ENCODE measurements around the gene BAIAP3. TPM values are rescaled to one million over a fixed set of nuclear protein-coding genes. Genes with fewer than 3 reads are reported as not detected.

The BAIAP3 gene
- total RNA-seq, 1 experiment from 2014 or later, result 0.34 TPM

- DNase-seq, result no peak
- Histone ChIP-seq H3K36me3 (peaks cover 25% of the 10 kb centered on the region), H3K27ac (peak overlapping the region; percentile 42), H3K4me1 (peaks cover 4% of the 10 kb centered on the region; the same call in 1 of the 2 replicates), H3K4me3 (peak overlapping the region; percentile 73), H3K27me3 (no peaks in the 10 kb centered on the region), H3K9me3 (replicated peaks) (no peaks in the 10 kb centered on the region)
Measured at GRCh38 chr16:1309888-1310831, 23.3 kb upstream of the BAIAP3 start.

- Histone ChIP-seq H3K4me1 (peaks cover 4% of the 10 kb centered on the region; the same call in 1 of the 2 replicates), H3K9me3 (replicated peaks) (no peaks in the 10 kb centered on the region), H3K36me3 (peaks cover 32% of the 10 kb centered on the region), H3K4me3 (peak overlapping the region; percentile 73), H3K27ac (no peak overlapping the region), H3K27me3 (no peaks in the 10 kb centered on the region)
- DNase-seq, result no peak
Measured at GRCh38 chr16:1310832-1311200, 22.6 kb upstream of the BAIAP3 start.

GRCh38 chr16:1311212-1311737 lies 22.2 kb upstream of the BAIAP3 start:
- Histone ChIP-seq H3K27me3 (no peaks in the 10 kb centered on the region), H3K36me3 (peaks cover 36% of the 10 kb centered on the region), H3K4me3 (peak overlapping the region; percentile 73), H3K9me3 (replicated peaks) (no peaks in the 10 kb centered on the region), H3K27ac (no peak overlapping the region), H3K4me1 (peaks cover 4% of the 10 kb centered on the region; the same call in 1 of the 2 replicates)
- DNase-seq, result no peak

- Histone ChIP-seq H3K36me3 (peaks cover 43% of the 10 kb centered on the region), H3K9me3 (replicated peaks) (no peaks in the 10 kb centered on the region), H3K27me3 (no peaks in the 10 kb centered on the region), H3K27ac (no peak overlapping the region), H3K4me3 (no peak overlapping the region), H3K4me1 (peaks cover 4% of the 10 kb centered on the region; the same call in 1 of the 2 replicates)
- no peak for DNase-seq
Measured at GRCh38 chr16:1311738-1312466, 21.5 kb upstream of the BAIAP3 start.

GRCh38 chr16:1312467-1312816 lies 21.0 kb upstream of the BAIAP3 start:
- Histone ChIP-seq H3K4me3 (no peak overlapping the region), H3K36me3 (peaks cover 48% of the 10 kb centered on the region), H3K27ac (no peak overlapping the region), H3K4me1 (peaks cover 4% of the 10 kb centered on the region; the same call in 1 of the 2 replicates), H3K9me3 (replicated peaks) (no peaks in the 10 kb centered on the region), H3K27me3 (no peaks in the 10 kb centered on the region)
- no peak for DNase-seq

DNA sequence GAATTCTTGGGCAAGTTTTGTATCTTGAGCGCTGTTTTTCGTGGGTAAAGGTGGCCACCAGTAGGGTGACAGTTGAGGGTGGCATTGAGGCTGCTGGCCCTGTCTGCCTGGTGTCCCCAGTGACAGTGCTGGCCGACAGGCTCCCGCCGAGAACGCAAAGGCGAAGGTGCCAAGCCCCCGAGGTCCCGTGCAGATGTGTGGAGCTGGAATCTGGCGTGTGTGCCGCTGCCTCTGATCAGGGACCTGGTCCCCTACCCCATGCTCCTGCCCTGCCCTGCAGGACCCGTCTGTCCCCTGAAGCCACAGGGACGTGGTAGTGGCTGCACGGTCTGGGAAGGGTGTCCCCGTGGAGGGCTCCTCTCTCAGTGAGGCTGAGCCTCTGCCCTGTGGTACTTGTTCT lies 20.5 kb upstream of the BAIAP3 start:
- Histone ChIP-seq H3K27me3 (no peaks in the 10 kb centered on the region), H3K36me3 (peaks cover 53% of the 10 kb centered on the region), H3K9me3 (replicated peaks) (no peaks in the 10 kb centered on the region), H3K27ac (no peak overlapping the region), H3K4me3 (no peak overlapping the region), H3K4me1 (peaks cover 4% of the 10 kb centered on the region; the same call in 1 of the 2 replicates)
- no peak for DNase-seq

DNA sequence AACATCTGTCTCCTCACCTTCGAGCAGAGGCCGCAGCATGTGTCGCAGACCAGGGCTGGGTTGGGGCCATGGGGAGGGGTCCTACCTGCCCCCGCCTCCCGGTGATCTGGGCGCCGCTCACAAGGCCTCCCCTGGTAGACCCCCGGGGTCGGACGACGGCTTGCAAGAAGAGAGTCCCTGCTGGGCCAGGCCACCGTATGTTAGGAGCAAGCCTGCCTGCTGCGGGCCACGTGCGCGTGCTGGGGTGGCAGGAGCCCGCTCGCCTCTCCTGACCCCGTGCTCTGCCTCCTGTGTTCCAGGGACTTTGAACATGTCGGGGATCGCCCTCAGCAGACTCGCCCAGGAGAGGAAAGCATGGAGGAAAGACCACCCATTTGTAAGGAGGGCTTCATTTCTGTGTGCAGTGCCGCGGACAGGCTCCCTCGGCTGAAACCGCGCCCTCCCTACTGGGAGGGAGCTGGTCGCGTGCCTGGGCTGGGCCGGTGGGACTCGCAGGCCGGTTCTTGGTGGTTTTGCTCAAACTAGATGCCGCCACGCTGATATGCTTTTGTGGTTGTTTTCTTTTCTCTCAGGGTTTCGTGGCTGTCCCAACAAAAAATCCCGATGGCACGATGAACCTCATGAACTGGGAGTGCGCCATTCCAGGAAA lies 19.6 kb upstream of the BAIAP3 start:
- no peaks in the 10 kb centered on the region for H3K9me3 ChIP-seq (replicated peaks)
- H3K4me3 ChIP-seq, result no peak overlapping the region
- DNase-seq, result no peak
- peaks cover 4% of the 10 kb centered on the region; the same call in 1 of the 2 replicates for H3K4me1 ChIP-seq
- peaks cover 62% of the 10 kb centered on the region for H3K36me3 ChIP-seq
- no peak overlapping the region for H3K27ac ChIP-seq
- no peaks in the 10 kb centered on the region for H3K27me3 ChIP-seq

GRCh38 chr16:1314399-1315068 lies 18.9 kb upstream of the BAIAP3 start:
- peaks cover 4% of the 10 kb centered on the region; the same call in 1 of the 2 replicates for H3K4me1 ChIP-seq
- H3K36me3 ChIP-seq, result peaks cover 69% of the 10 kb centered on the region

GRCh38 chr16:1315081-1316032 lies 18.1 kb upstream of the BAIAP3 start:
- Histone ChIP-seq H3K4me3 (no peak overlapping the region), H3K27ac (no peak overlapping the region), H3K27me3 (no peaks in the 10 kb centered on the region), H3K4me1 (peaks cover 4% of the 10 kb centered on the region; the same call in 1 of the 2 replicates), H3K36me3 (peaks cover 77% of the 10 kb centered on the region), H3K9me3 (replicated peaks) (no peaks in the 10 kb centered on the region)
- no peak for DNase-seq

More at GRCh38 chr16:1314399-1315068, 18.9 kb upstream of the BAIAP3 start:
- no peak for DNase-seq
- H3K4me3 ChIP-seq, result no peak overlapping the region
- no peaks in the 10 kb centered on the region for H3K27me3 ChIP-seq
- no peak overlapping the region for H3K27ac ChIP-seq
- H3K9me3 ChIP-seq (replicated peaks), result no peaks in the 10 kb centered on the region

DNA sequence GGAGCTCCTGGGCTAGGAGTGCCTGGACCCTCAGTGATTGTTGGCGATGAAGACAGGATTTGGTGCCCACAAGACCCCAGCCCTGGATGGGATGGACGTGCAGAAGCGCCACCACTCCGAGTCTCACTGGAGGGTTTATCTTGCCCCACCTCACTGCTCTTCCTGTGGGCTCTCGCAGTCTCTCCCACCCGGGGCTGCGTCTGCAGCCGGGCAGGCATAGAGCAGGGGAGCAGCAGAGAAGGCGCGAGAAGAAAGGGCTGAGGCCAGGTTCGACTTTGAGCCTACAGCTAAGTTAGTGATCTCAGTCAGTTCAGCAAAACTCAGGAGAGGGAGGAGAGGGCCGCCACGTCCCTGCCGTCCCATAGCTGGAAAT lies 17.4 kb upstream of the BAIAP3 start:
- H3K36me3 ChIP-seq, result peaks cover 84% of the 10 kb centered on the region
- H3K4me1 ChIP-seq, result peaks cover 4% of the 10 kb centered on the region; the same call in 1 of the 2 replicates
- no peaks in the 10 kb centered on the region for H3K9me3 ChIP-seq (replicated peaks)
- no peak overlapping the region for H3K27ac ChIP-seq
- H3K27me3 ChIP-seq, result no peaks in the 10 kb centered on the region
- DNase-seq, result no peak
- no peak overlapping the region for H3K4me3 ChIP-seq

DNA sequence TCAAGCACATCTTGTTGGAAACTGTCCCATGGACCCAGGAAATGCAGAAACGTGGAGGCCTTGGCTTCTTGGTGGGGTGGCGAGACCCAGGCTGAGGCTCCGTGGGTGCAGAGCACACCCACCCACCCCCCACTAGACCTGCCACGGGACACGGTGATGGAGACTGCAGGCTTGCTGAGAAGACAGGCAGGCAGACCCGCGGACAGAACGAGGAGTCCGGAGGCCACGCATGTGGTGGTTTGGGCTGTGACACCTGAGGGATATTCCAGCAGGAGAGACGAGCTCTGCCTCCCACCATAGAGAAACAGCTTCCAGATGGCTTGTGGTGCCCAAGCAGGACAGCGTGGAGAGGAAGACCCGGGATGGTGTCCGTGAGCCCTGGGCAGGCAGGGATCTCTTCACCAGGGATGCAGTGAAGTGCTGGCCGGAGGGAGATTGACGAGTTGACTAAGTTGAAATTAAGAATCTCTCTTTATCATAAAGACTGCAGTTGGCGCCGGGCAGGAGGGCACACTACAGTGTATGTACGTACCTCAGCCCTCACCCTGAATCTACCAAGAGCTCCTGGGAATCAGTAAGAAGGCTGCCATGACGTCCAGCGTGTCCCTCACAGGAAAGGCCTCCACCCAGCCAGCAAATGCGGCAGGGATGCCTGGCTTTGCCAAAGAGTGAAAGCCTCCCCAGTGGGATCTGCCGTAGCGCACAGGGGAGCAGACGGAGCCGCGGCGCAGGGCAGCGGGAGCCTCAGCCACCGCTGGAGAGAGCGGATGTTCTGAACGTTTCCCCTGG lies 15.8 kb upstream of the BAIAP3 start:
- peaks cover 85% of the 10 kb centered on the region for H3K36me3 ChIP-seq

GRCh38 chr16:1318268-1318545 lies 15.2 kb upstream of the BAIAP3 start:
- no peaks in the 10 kb centered on the region for H3K27me3 ChIP-seq
- no peak for DNase-seq
- no peaks in the 10 kb centered on the region for H3K9me3 ChIP-seq (replicated peaks)
- H3K4me1 ChIP-seq, result no peaks in the 10 kb centered on the region
- no peak overlapping the region for H3K4me3 ChIP-seq
- peaks cover 82% of the 10 kb centered on the region for H3K36me3 ChIP-seq
- H3K27ac ChIP-seq, result no peak overlapping the region

More for the DNA sequence above, 15.8 kb upstream of the BAIAP3 start:
- Histone ChIP-seq H3K27ac (no peak overlapping the region), H3K27me3 (no peaks in the 10 kb centered on the region), H3K4me3 (no peak overlapping the region), H3K9me3 (replicated peaks) (no peaks in the 10 kb centered on the region), H3K4me1 (no peaks in the 10 kb centered on the region)
- no peak for DNase-seq

GRCh38 chr16:1319041-1319440 lies 14.4 kb upstream of the BAIAP3 start:
- no peak overlapping the region for H3K27ac ChIP-seq
- no peak overlapping the region for H3K4me3 ChIP-seq
- no peaks in the 10 kb centered on the region for H3K4me1 ChIP-seq
- no peaks in the 10 kb centered on the region for H3K9me3 ChIP-seq (replicated peaks)
- H3K27me3 ChIP-seq, result no peaks in the 10 kb centered on the region
- no peak for DNase-seq
- H3K36me3 ChIP-seq, result peaks cover 81% of the 10 kb centered on the region

All from SJCRH30 (cell line).